Bronchial epithelial cell (primary cell): Measurements from ENCODE around the gene SELPLG. TPM values are rescaled to one million over a fixed set of nuclear protein-coding genes. Genes with fewer than 3 reads are reported as not detected.
A peak's percentile ranks its signal among the peaks of the same experiment; 100 is the strongest.

Source experiments
- DNase-seq: peaks from one replicate; pipeline ENCODE4 v3.0.0-alpha.2; 2010; ENCODE audit warnings: low read depth
- FAIRE-seq: peaks from 2 replicates; lab custom pipeline; 2011; peaks lifted over from hg19 to GRCh38; lab: Jason Lieb, UNC
- H3K27me3 ChIP-seq: 2 replicates; pipeline ENCODE4 v1.5.1; 2011; ENCODE audit warnings: low read length; ENCODE audit not compliant: control insufficient read depth, insufficient read depth
- H3K36me3 ChIP-seq: 2 replicates; pipeline ENCODE4 v1.5.1; 2011; ENCODE audit warnings: low read length; ENCODE audit not compliant: control insufficient read depth, insufficient read depth
- H3K4me3 ChIP-seq: 2 replicates; pipeline ENCODE4 v1.5.1; 2011; ENCODE audit warnings: mild to moderate bottlenecking, low read depth, low read length, control low read depth
- CTCF ChIP-seq: IDR thresholded peaks from 2 replicates; pipeline ENCODE4 v1.5.1; 2011; ENCODE audit warnings: mild to moderate bottlenecking, moderate library complexity, low read length, control low read depth, inconsistent platforms; ENCODE audit not compliant: insufficient read depth, severe bottlenecking
- total RNA-seq: library from RNA; depleted of rRNA; stranded (reverse); fragments of >200 nt; gene quantifications from 2 replicates; pipeline ENCODE4 v1.2.1, GENCODE V29; 2014

SELPLG gene
- total RNA-seq, 1 donor from 2014 or later = under 0.01 TPM

GRCh38 chr12:108611884-108612415 lies 21.7 kb downstream of the SELPLG start:
- no peaks in the 10 kb centered on the region for H3K36me3 ChIP-seq
- TF ChIP-seq CTCF = peak; percentile 36
- H3K4me3 ChIP-seq = no peak overlapping the region
- DNase-seq = peak; percentile 95
- H3K27me3 ChIP-seq = no peaks in the 10 kb centered on the region
- FAIRE-seq = no peak

- H3K4me3 ChIP-seq = no peak overlapping the region
- DNase-seq = no peak
- H3K27me3 ChIP-seq = no peaks in the 10 kb centered on the region
- TF ChIP-seq CTCF = no peak
- FAIRE-seq = peak; percentile 18
- no peaks in the 10 kb centered on the region for H3K36me3 ChIP-seq
These were observed 22.7 kb downstream of the SELPLG start for GRCh38 chr12:108610856-108611605.

GRCh38 chr12:108610336-108610815 lies 23.3 kb downstream of the SELPLG start:
- Histone ChIP-seq H3K36me3 (no peaks in the 10 kb centered on the region), H3K4me3 (no peak overlapping the region), H3K27me3 (no peaks in the 10 kb centered on the region)
- no peak for TF ChIP-seq CTCF
- DNase-seq = no peak
- FAIRE-seq = no peak

GRCh38 chr12:108609537-108610335 lies 24.0 kb downstream of the SELPLG start:
- no peak for FAIRE-seq
- Histone ChIP-seq H3K4me3 (no peak overlapping the region), H3K36me3 (no peaks in the 10 kb centered on the region), H3K27me3 (no peaks in the 10 kb centered on the region)
- DNase-seq = no peak
- TF ChIP-seq CTCF = no peak

GRCh38 chr12:108608616-108609015 lies 25.1 kb downstream of the SELPLG start:
- Histone ChIP-seq H3K36me3 (no peaks in the 10 kb centered on the region), H3K4me3 (no peak overlapping the region), H3K27me3 (no peaks in the 10 kb centered on the region)
- DNase-seq = no peak
- FAIRE-seq = no peak
- TF ChIP-seq CTCF = no peak
